Effector memory CD8-positive, alpha-beta T cell (primary cell): ENCODE results near the gene INSIG2.

ENCODE experiments used
- ATAC-seq: fragments of 150-1000 bp; cut with Tn5 transposase; replicated peaks from 2 replicates; pipeline ENCODE4 v1.10.0; 2021; ENCODE audit warnings: mild to moderate bottlenecking, moderate library complexity
- DNase-seq, 3 experiments: peaks; one replicate each; pipeline ENCODE4 v3.0.0; 2021
- H3K27ac Mint-ChIP-seq, 2 donors: one replicate each; pipeline ENCODE4 v1.8.0; 2022; ENCODE audit warnings: mild to moderate bottlenecking in 2 of 2, mixed read lengths in 2 of 2, moderate library complexity in 2 of 2
- H3K27me3 Mint-ChIP-seq, 2 donors: one replicate each; pipeline ENCODE4 v1.8.0; 2022; ENCODE audit warnings: mixed read lengths in 2 of 2
- H3K36me3 Mint-ChIP-seq: one replicate; pipeline ENCODE4 v1.8.0; 2022; ENCODE audit warnings: mild to moderate bottlenecking, moderate library complexity, mixed read lengths; ENCODE audit not compliant: insufficient read depth
- H3K4me1 Mint-ChIP-seq, 2 donors: one replicate each; pipeline ENCODE4 v1.8.0; 2022; ENCODE audit warnings: low read depth in 2 of 2, mixed read lengths in 2 of 2
- H3K4me3 Mint-ChIP-seq, 2 donors: one replicate each; pipeline ENCODE4 v1.8.0; 2022; ENCODE audit warnings: mild to moderate bottlenecking in 2 of 2, mixed read lengths in 2 of 2, moderate library complexity in 2 of 2
- H3K9me3 Mint-ChIP-seq, 2 donors: one replicate each; pipeline ENCODE4 v1.8.0; 2022; ENCODE audit warnings: mixed read lengths in 2 of 2

Gene INSIG2

DNA sequence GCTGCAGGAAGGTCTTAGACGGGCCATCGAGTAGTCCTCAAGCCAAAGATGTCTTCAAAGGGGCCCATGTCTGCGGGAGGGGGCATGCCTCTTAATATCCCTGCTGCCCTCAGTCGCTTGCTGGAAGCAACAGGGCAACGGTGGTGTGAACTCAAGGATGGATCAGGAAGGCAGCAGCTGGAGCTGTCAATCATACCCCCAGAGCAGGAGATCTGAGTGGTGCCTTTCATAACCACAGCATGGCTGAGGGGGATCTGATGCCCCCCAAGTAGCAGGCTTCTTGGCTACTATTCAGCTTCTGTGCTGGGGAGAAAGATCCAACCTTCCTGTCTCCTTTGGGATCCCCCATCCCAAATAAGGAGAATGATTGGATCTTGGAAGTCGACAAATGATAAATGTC, 46.4 kb downstream of the INSIG2 start:
- H3K27me3 Mint-ChIP-seq, result peaks cover 10 to 12% of the 10 kb centered on the region in 2 donors
- DNase-seq (no peak), ATAC-seq (no peak)
- H3K4me3 Mint-ChIP-seq, result no peak overlapping the region
- no peaks in the 10 kb centered on the region for H3K9me3 Mint-ChIP-seq
- H3K36me3 Mint-ChIP-seq, result no peaks in the 10 kb centered on the region
- no peaks in the 10 kb centered on the region for H3K4me1 Mint-ChIP-seq
- no peak overlapping the region for H3K27ac Mint-ChIP-seq

DNA sequence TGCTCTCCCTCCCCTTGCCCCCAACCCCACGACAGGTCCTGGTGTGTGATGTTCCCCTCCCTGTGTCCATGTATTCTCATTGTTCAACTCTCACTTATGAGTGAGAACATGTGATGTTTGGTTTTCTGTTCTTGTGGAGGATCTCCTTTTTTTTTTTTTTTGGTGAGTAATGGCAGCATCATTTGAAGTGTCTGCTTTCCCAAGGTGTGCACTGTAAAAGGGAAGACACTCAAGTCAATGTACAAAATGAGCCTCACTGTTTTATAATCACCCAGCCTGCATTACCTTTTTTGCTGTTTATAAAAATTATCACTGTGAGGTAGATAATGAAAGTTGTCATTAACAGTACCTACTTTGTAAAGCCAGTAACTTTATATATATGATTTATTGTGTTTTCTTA, 56.9 kb downstream of the INSIG2 start:
- Mint-ChIP-seq H3K4me1 (no peaks in the 10 kb centered on the region), H3K4me3 (no peak overlapping the region), H3K27me3 (peaks cover 30 to 32% of the 10 kb centered on the region in 2 donors), H3K27ac (no peak overlapping the region), H3K9me3 (no peaks in the 10 kb centered on the region), H3K36me3 (no peaks in the 10 kb centered on the region)
- DNase-seq (no peak), ATAC-seq (no peak)

DNA sequence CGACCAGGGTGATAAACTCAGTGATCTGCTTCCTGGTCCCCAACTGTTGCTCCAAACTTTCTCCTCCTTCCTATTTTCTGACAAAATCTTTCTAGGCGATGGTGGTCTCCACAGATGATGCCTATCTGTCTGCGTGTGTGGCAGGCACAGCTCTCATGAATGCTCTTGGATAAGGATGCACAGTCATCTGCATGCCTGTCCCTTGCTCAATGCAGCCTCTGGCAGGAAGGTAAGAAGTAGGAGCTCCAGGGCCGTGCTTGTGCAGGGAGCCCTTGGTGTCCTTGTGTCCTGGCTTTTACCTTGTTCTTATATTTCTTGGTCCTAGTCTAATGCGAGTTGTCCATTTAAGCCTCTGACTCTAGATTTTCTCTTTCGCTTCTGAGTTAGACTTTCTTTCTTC, 57.5 kb downstream of the INSIG2 start:
- Mint-ChIP-seq H3K27me3 (peaks cover 36 to 38% of the 10 kb centered on the region in 2 donors), H3K27ac (no peak overlapping the region), H3K4me1 (no peaks in the 10 kb centered on the region), H3K9me3 (no peaks in the 10 kb centered on the region), H3K36me3 (no peaks in the 10 kb centered on the region), H3K4me3 (no peak overlapping the region)
- DNase-seq (no peak), ATAC-seq (no peak)

DNA sequence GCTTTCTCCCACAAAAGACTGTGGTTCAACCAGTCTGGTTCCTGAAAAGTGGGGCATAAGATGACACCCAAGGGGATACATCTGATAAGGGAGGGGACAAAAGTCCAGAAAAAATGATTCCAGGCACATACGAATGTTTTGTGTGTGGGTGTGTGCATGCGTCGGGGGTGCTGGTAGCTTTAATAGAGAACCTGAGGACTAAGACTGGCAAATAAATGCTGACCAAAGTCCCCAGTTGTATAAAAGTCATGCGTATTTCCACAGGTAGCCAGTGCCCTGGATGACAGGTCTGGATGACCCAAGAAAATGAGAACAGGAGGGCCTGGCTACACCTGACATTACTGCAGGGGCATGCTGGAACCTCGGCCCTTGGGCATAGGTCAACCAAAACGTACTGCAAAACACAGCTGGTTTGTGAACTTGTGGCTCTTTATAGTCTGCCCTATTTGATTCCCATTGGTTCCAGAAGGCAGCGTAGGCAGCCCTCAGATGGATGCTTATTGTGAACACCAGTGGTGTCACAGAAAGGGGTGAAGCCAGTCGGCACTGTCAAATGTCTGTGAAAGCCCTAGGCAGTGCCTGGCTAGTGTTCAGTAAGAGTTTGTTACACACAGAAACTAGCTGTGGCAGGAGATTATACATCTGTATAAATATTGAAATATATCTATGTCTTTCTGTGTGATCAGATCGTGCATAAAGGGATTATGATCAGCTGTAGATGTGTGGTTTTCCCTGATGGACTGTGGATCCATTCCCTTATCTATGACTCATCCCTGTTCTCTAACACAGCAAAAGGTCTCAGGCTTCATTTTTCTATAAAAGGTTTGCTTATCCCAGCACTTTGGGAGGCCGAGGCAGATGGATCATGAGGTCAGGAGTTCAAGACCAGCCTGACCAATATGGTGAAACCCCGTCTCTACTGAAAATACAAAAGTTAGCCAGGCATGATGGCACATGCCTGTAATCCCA, 58.3 kb downstream of the INSIG2 start:
- no peaks in the 10 kb centered on the region for H3K36me3 Mint-ChIP-seq
- H3K27ac Mint-ChIP-seq, result no peak overlapping the region
- no peaks in the 10 kb centered on the region for H3K9me3 Mint-ChIP-seq
- DNase-seq (no peak), ATAC-seq (no peak)
- H3K27me3 Mint-ChIP-seq, result peaks cover 36 to 46% of the 10 kb centered on the region in 2 donors
- no peak overlapping the region for H3K4me3 Mint-ChIP-seq
- no peaks in the 10 kb centered on the region for H3K4me1 Mint-ChIP-seq

DNA sequence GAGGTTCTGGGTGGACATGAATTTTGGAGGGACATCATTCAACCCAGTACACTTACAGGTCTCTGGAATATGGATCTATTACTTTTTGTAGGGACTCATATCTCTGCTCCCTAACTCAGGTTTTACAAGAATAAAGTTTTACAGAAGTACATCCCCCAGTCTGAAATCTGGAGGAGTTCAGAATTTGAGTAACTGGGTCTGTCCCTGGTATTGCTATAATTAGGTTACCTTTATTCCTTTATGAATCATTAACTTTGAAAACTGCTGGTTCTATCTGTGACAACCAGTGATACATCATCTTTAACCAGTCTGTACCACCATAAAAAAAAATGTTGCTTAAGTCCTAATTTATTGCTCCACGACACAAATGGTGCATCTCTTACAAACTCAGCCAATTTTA, 59.9 kb downstream of the INSIG2 start:
- peaks cover 40 to 60% of the 10 kb centered on the region in 2 donors for H3K27me3 Mint-ChIP-seq
- ATAC-seq (no peak), DNase-seq (no peak)
- no peak overlapping the region for H3K27ac Mint-ChIP-seq
- H3K4me1 Mint-ChIP-seq, result no peaks in the 10 kb centered on the region
- no peak overlapping the region for H3K4me3 Mint-ChIP-seq
- no peaks in the 10 kb centered on the region for H3K36me3 Mint-ChIP-seq
- no peaks in the 10 kb centered on the region for H3K9me3 Mint-ChIP-seq

DNA sequence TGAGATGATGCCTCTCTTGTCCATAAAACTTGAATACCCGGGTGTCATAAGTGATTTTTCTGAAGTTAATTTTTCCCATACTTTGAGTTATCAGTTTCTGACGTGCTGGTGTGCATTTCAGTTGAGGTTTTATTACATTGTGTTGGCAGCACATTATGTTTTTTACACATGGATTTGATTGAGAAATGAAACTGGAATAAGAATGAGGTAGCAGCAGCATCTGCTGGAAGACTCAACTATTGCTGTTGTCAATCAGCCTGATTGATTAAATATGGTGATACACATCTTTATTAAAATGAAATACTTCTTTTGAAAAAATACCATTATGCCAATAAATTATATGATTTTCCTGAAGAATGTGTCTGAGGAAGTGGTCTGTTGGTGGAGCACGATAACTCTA, 60.5 kb downstream of the INSIG2 start:
- H3K9me3 Mint-ChIP-seq, result no peaks in the 10 kb centered on the region
- no peak overlapping the region for H3K4me3 Mint-ChIP-seq
- H3K27me3 Mint-ChIP-seq, result peaks cover 41 to 66% of the 10 kb centered on the region in 2 donors
- H3K36me3 Mint-ChIP-seq, result no peaks in the 10 kb centered on the region
- ATAC-seq (no peak), DNase-seq (no peak)
- no peak overlapping the region for H3K27ac Mint-ChIP-seq
- H3K4me1 Mint-ChIP-seq, result no peaks in the 10 kb centered on the region

DNA sequence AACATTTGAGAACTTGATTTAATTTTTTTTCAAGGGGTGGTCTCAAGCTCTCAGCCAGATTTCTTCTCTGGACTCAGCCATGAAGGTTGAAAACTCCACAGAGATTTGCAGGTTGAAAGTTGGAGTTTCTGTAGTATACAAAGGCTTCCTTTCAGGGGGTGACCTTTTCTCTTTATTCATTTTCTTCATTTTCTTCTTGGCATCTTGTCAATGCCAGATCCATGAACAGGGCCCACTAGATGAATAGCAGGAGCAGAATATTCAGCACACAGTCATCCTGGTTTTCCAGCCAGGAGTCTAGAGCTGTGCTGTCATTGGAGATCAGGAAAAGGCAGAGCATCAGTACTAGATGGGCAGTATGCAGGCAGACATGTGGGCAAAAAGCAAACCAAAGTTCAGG, 62.0 kb downstream of the INSIG2 start:
- Mint-ChIP-seq H3K27ac (no peak overlapping the region), H3K27me3 (peaks cover 36 to 74% of the 10 kb centered on the region in 2 donors), H3K9me3 (no peaks in the 10 kb centered on the region), H3K4me1 (no peaks in the 10 kb centered on the region), H3K4me3 (no peak overlapping the region), H3K36me3 (no peaks in the 10 kb centered on the region)
- DNase-seq (no peak), ATAC-seq (no peak)

DNA sequence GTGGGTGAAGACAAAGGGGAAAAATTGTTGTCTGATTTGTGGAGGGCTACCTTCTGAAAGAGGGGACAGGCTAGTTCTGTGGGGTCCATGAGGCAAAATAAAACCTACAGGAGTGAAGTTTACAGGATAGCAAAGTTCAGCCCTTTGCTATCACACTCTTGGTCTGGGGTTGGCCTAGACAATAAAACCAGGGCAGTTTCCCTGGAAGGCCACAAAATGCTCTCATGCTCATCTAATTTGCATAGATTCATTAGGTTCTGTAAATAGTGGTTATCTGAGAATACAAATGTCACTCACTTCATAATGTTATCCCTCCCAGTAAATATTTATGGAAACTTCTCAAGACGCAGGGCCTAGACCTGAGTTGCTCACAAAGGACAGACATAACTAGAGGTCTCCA, 63.6 kb downstream of the INSIG2 start:
- H3K27me3 Mint-ChIP-seq, result peaks cover 41 to 64% of the 10 kb centered on the region in 2 donors
- no peaks in the 10 kb centered on the region for H3K4me1 Mint-ChIP-seq
- no peak for ATAC-seq
- H3K36me3 Mint-ChIP-seq, result no peaks in the 10 kb centered on the region
- no peak overlapping the region for H3K4me3 Mint-ChIP-seq
- DNase-seq, result no peak
- H3K27ac Mint-ChIP-seq, result no peak overlapping the region
- H3K9me3 Mint-ChIP-seq, result no peaks in the 10 kb centered on the region

DNA sequence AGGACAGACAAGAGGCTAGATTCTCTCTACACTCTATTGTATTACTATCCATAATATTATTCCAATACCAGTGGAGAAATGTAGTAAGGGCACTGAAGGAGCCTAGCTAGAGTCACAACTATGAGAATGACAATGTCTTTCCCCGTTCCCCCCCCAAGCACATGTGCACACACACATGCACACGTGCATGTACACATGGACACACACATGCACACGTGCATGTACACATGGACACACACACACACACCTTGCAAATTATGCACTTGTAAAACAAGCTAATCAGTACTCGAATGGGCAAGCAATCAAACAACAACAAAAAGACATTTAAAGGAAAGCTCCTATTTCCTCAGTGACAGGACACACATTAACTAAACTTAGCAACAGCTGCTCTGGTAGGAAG, 65.2 kb downstream of the INSIG2 start:
- Mint-ChIP-seq H3K9me3 (peaks cover 0 to 2% of the 10 kb centered on the region in 2 donors), H3K27ac (no peak overlapping the region), H3K27me3 (peaks cover 42 to 51% of the 10 kb centered on the region in 2 donors), H3K36me3 (no peaks in the 10 kb centered on the region), H3K4me1 (no peaks in the 10 kb centered on the region), H3K4me3 (no peak overlapping the region)
- no peak for DNase-seq
- ATAC-seq, result no peak

DNA sequence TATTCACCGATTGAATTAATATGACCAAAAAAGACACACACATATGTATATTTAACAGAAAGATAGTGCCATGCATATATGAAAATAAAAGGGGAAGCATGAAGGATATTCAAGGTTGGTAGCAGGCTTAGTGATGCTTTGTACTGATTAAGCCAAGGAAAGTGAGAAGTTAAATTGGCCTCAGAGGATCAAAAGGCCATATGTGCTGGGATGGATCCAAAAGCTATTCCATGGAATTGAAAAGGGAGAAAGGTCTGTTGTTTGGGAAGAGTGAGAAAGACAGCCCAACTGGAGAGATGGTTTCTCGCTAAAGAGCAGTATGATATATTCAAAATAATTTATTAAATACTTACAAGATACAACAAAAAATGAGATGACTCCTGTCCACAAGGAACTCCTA, 65.9 kb downstream of the INSIG2 start:
- Mint-ChIP-seq H3K36me3 (no peaks in the 10 kb centered on the region), H3K4me3 (no peak overlapping the region), H3K4me1 (no peaks in the 10 kb centered on the region), H3K9me3 (peaks cover 0 to 2% of the 10 kb centered on the region in 2 donors), H3K27ac (no peak overlapping the region), H3K27me3 (peaks cover 46 to 51% of the 10 kb centered on the region in 2 donors)
- ATAC-seq, result no peak
- no peak for DNase-seq
